Upper lobe of left lung (tissue), 6 donors: ENCODE results near the gene ABL1. TPM values are rescaled to one million over a fixed set of nuclear protein-coding genes. Genes with fewer than 3 reads are reported as not detected.

Source experiments
- ATAC-seq, 2 donors: fragments of 200-7000 bp; cut with Tn5 transposase; one replicate each; pipeline ENCODE4 v1.9.1; 2022; ENCODE audit warnings: mild to moderate bottlenecking in 2 of 2, moderate library complexity in 2 of 2; ENCODE audit not compliant: low FRiP score in 2 of 2
- DNase-seq, 2 donors: peaks; one replicate each; pipeline ENCODE4 v3.0.0-alpha.2; 2019 to 2020
- H3K27ac ChIP-seq, 4 donors: fragments of 200-600 bp; sonication (generic); one replicate each; pipeline ENCODE4 v1.5.1; 2016 to 2019
- H3K27me3 ChIP-seq, 4 donors: fragments of 200-600 bp; sonication (generic); one replicate each; pipeline ENCODE4 v1.5.1; 2017 to 2019
- H3K36me3 ChIP-seq, 4 donors: fragments of 200-600 bp; sonication (generic); one replicate each; pipeline ENCODE4 v1.5.1; 2016 to 2019
- H3K4me1 ChIP-seq, 4 donors: fragments of 200-600 bp; sonication (generic); one replicate each; pipeline ENCODE4 v1.5.1; 2018 to 2019
- H3K4me3 ChIP-seq, 4 donors: fragments of 200-600 bp; sonication (generic); one replicate each; pipeline ENCODE4 v1.5.1; 2017 to 2019; ENCODE audit warnings: mild to moderate bottlenecking in 2 of 4, moderate library complexity in 1 of 4
- H3K9me3 ChIP-seq, 4 donors: fragments of 200-600 bp; sonication (generic); one replicate each; pipeline ENCODE4 v1.5.1; 2018 to 2019
- EP300 ChIP-seq, 4 donors: sonication (generic); formaldehyde crosslinking; IDR thresholded peaks; one replicate each; pipeline ENCODE4 v1.5.1; 2017; ENCODE audit warnings: antibody characterized with exemption in 4 of 4, control low read depth in 2 of 4
- POLR2A ChIP-seq, 4 donors: fragments of 450-650 bp; IDR thresholded peaks; one replicate each; pipeline ENCODE4 v1.5.1; 2016 to 2017; ENCODE audit warnings: antibody characterized with exemption in 4 of 4, mild to moderate bottlenecking in 2 of 4
- POLR2AphosphoS5 ChIP-seq, 2 donors: sonication (generic); formaldehyde crosslinking; IDR thresholded peaks; one replicate each; pipeline ENCODE4 v1.5.1; 2017; ENCODE audit warnings: antibody characterized with exemption in 2 of 2
- WGBS, 2 donors: methylation state at CpG; one replicate each; pipeline ENCODE4 v1.1.5; 2017 to 2018; 5-methylcytosine and 5-hydroxymethylcytosine counted together
- total RNA-seq, 6 donors: library from RNA; depleted of rRNA in 4 of 6; stranded (reverse); fragments of >200 nt in 4 of 6; gene quantifications; one replicate each; pipeline versions ENCODE4 v1.1.0 to v1.2.1, GENCODE V29; 2016 to 2021
- TF ChIP-seq, protein P1 (sequence below), 6 experiments: fragments of 450-650 bp in 4 of 6; fragments of 200-600 bp in 2 of 6; sonication (generic) in 2 of 6; IDR thresholded peaks; one replicate each; pipeline ENCODE4 v1.5.1; 2016 to 2019; ENCODE audit warnings: antibody characterized with exemption in 6 of 6
- donor health status: DM: no; HTN: no; CAD: no; lungs with moderate emphysema.
- donor health status: DM: no; HTN: yes; CAD: no; lungs with severe emphysema.

Gene ABL1
- total RNA-seq, 6 donors from 2014 or later, result 39.8 to 56.5 (median 47.0) TPM

- Histone ChIP-seq H3K4me3 (no peak overlapping the region), H3K36me3 (no peaks in the 10 kb centered on the region), H3K27ac (peak overlapping the region in 3 of 4 donors; percentile 85 to 90 (median 86)), H3K4me1 (peaks cover 7 to 44% (median 31%) of the 10 kb centered on the region in 4 donors), H3K9me3 (no peaks in the 10 kb centered on the region), H3K27me3 (no peaks in the 10 kb centered on the region)
- no peak for ATAC-seq
- TF ChIP-seq EP300 (IDR thresholded peaks at IDR 0.05) (no peak), POLR2A (IDR thresholded peaks at IDR 0.05) (no peak), POLR2AphosphoS5 (IDR thresholded peaks at IDR 0.05) (no peak)
- TF ChIP-seq, protein P1, sequence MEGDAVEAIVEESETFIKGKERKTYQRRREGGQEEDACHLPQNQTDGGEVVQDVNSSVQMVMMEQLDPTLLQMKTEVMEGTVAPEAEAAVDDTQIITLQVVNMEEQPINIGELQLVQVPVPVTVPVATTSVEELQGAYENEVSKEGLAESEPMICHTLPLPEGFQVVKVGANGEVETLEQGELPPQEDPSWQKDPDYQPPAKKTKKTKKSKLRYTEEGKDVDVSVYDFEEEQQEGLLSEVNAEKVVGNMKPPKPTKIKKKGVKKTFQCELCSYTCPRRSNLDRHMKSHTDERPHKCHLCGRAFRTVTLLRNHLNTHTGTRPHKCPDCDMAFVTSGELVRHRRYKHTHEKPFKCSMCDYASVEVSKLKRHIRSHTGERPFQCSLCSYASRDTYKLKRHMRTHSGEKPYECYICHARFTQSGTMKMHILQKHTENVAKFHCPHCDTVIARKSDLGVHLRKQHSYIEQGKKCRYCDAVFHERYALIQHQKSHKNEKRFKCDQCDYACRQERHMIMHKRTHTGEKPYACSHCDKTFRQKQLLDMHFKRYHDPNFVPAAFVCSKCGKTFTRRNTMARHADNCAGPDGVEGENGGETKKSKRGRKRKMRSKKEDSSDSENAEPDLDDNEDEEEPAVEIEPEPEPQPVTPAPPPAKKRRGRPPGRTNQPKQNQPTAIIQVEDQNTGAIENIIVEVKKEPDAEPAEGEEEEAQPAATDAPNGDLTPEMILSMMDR (IDR thresholded peaks at IDR 0.05), result no peak
- DNase-seq, result no peak
- WGBS, 2 donors, result 78% methylated on average over 7 to 8 of the region's 8 CpGs
These were observed 1.7 kb upstream of the ABL1 start for GRCh38 chr9:130833031-130833990.

- WGBS, 2 donors, result 3% methylated on average over 43 to 44 of the region's 44 CpGs
- H3K9me3 ChIP-seq, result no peaks in the 10 kb centered on the region
- ATAC-seq (peak; percentile 27 to 42), DNase-seq (peak in 1 of 2 donors; percentile 91)
- peak overlapping the region; percentile 48 to 70 (median 68) for H3K4me3 ChIP-seq
- H3K27ac ChIP-seq, result peak overlapping the region; percentile 85 to 92 (median 88)
- no peaks in the 10 kb centered on the region for H3K36me3 ChIP-seq
- TF ChIP-seq POLR2AphosphoS5 (IDR thresholded peaks at IDR 0.05), result no peak
- TF ChIP-seq, protein P1 (IDR thresholded peaks at IDR 0.05), result no peak
- no peak for TF ChIP-seq POLR2A (IDR thresholded peaks at IDR 0.05)
- no peak for TF ChIP-seq EP300 (IDR thresholded peaks at IDR 0.05)
- peaks cover 7 to 58% (median 34%) of the 10 kb centered on the region in 4 donors for H3K4me1 ChIP-seq
- H3K27me3 ChIP-seq, result no peaks in the 10 kb centered on the region
These were observed 616 bp downstream of the ABL1 start for GRCh38 chr9:130835441-130836298.

GRCh38 chr9:130837002-130837511 is 2.0 kb downstream of the ABL1 start:
- ATAC-seq (no peak), DNase-seq (no peak)
- 68 to 69% methylated on average over 5 of the region's 5 CpGs for WGBS, 2 donors
- H3K4me3 ChIP-seq, result peak overlapping the region in 2 of 4 donors; percentile 68 to 70
- peaks cover 7 to 58% (median 34%) of the 10 kb centered on the region in 4 donors for H3K4me1 ChIP-seq
- no peaks in the 10 kb centered on the region for H3K36me3 ChIP-seq
- H3K27me3 ChIP-seq, result no peaks in the 10 kb centered on the region
- TF ChIP-seq, protein P1 (IDR thresholded peaks at IDR 0.05), result no peak
- TF ChIP-seq POLR2AphosphoS5 (IDR thresholded peaks at IDR 0.05) (no peak), EP300 (IDR thresholded peaks at IDR 0.05) (no peak), POLR2A (IDR thresholded peaks at IDR 0.05) (no peak)
- no peaks in the 10 kb centered on the region for H3K9me3 ChIP-seq
- H3K27ac ChIP-seq, result peak overlapping the region in 3 of 4 donors; percentile 39 to 92 (median 85)

DNA sequence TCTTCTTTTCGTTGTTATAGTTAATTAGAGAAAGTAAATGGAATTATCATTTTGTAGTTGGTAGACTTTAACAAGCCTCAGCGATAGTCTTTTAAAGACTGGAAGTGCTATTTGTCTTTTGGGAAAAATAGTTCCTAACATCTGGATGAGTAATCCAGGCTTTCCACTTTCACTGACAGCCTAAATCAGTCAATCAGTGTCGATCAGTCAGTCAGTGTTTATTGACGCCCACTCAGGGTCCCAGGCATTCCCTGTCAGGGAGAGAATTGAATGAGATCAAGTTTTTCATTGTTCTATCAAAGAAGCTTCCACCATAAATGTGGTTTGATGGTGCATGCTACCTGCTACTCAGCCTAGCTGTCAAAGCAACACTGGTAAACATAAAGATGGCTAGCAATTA is 2.6 kb downstream of the ABL1 start:
- H3K9me3 ChIP-seq, result no peaks in the 10 kb centered on the region
- TF ChIP-seq, protein P1 (IDR thresholded peaks at IDR 0.05), result no peak
- TF ChIP-seq POLR2A (IDR thresholded peaks at IDR 0.05) (no peak), EP300 (IDR thresholded peaks at IDR 0.05) (no peak), POLR2AphosphoS5 (IDR thresholded peaks at IDR 0.05) (no peak)
- H3K27ac ChIP-seq, result no peak overlapping the region
- no peaks in the 10 kb centered on the region for H3K36me3 ChIP-seq
- DNase-seq (no peak), ATAC-seq (no peak)
- WGBS, 2 donors, result 66 to 70% methylated on average over 4 of the region's 4 CpGs
- H3K27me3 ChIP-seq, result no peaks in the 10 kb centered on the region
- H3K4me1 ChIP-seq, result peaks cover 7 to 62% (median 35%) of the 10 kb centered on the region in 4 donors
- peak overlapping the region in 1 of 4 donors; percentile 70 for H3K4me3 ChIP-seq
